Mesodermal cell (in vitro differentiated cells): ENCODE data around the gene OR4M2. TPM values are rescaled to one million over a fixed set of nuclear protein-coding genes. Genes with fewer than 3 reads are reported as not detected.
"Not testable (repeated sequence)": the region's sequence is repeated elsewhere in the genome, so short reads cannot be mapped to it uniquely, and the experiment has no call there.

Source experiments
- H3K27ac ChIP-seq: 2 replicates; pipeline ENCODE4 v1.7.0; 2013; ENCODE audit warnings: mild to moderate bottlenecking, low read depth, low read length, moderate library complexity; ENCODE audit not compliant: severe bottlenecking
- H3K36me3 ChIP-seq: 2 replicates; pipeline ENCODE4 v1.7.1; 2013; ENCODE audit warnings: mild to moderate bottlenecking, low read length, moderate library complexity; ENCODE audit not compliant: control insufficient read depth, insufficient read depth
- H3K4me1 ChIP-seq: one replicate; pipeline ENCODE4 v1.7.1; 2013; ENCODE audit warnings: mild to moderate bottlenecking, low read length; ENCODE audit not compliant: insufficient read depth, control insufficient read depth, poor library complexity, severe bottlenecking
- H3K4me3 ChIP-seq: 2 replicates; pipeline ENCODE4 v1.7.0; 2013; ENCODE audit warnings: low read length, control low read depth, mild to moderate bottlenecking; ENCODE audit not compliant: insufficient read depth, poor library complexity, severe bottlenecking; ENCODE audit errors: extremely low read depth
- H3K9me3 ChIP-seq: 2 replicates; pipeline ENCODE4 v1.7.1; 2013; ENCODE audit warnings: mild to moderate bottlenecking, low read length, moderate library complexity; ENCODE audit not compliant: control insufficient read depth
- WGBS, 2 experiments: methylation state at CpG; one replicate each; pipeline ENCODE4 v1.1.5; 2013; ENCODE audit warnings: missing lambda C conversion rate in 2 of 2; ENCODE audit not compliant: insufficient coverage in 2 of 2; 5-methylcytosine and 5-hydroxymethylcytosine counted together
- polyA plus RNA-seq, 2 experiments: library from polyadenylated mRNA; stranded (reverse); fragments of 50-300 nt; gene quantifications; one replicate each; pipeline ENCODE4 v1.2.3, GENCODE V29; 2013

Gene OR4M2, protein sequence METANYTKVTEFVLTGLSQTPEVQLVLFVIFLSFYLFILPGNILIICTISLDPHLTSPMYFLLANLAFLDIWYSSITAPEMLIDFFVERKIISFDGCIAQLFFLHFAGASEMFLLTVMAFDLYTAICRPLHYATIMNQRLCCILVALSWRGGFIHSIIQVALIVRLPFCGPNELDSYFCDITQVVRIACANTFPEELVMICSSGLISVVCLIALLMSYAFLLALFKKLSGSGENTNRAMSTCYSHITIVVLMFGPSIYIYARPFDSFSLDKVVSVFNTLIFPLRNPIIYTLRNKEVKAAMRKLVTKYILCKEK
- not detected for polyA plus RNA-seq (2013, experiment 1 of 2)
- not detected for polyA plus RNA-seq (2013, experiment 2 of 2)

- no CpG with 5 or more reads among the region's 2 CpGs for WGBS, 2 experiments
- not testable (repeated sequence) for H3K9me3 ChIP-seq, H3K4me3 ChIP-seq, H3K27ac ChIP-seq, H3K4me1 ChIP-seq, H3K36me3 ChIP-seq
Observed at GRCh38 chr15:22080227-22080626, at the start of gene OR4M2. OR4M2 (plus strand) TSS chr15:22080527; CDS start chr15:22080625, 98 bp downstream.

- not testable (repeated sequence) for H3K27ac ChIP-seq, H3K9me3 ChIP-seq, H3K4me1 ChIP-seq, H3K36me3 ChIP-seq, H3K4me3 ChIP-seq
Observed at GRCh38 chr15:22069267-22069666, 11.1 kb upstream of the OR4M2 start.

DNA sequence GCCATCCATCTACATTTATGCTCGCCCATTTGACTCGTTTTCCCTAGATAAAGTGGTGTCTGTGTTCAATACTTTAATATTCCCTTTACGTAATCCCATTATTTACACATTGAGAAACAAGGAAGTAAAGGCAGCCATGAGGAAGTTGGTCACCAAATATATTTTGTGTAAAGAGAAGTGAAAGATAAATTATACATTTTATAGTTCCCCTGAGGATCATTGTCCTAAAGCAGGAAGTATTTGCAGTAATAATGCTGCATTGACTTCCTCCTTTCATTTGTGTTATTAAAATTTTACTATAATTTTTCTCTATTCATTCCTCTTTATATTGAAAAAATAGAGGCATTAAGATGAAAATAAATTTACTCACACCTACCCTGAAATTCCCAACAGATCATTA lies 1.1 kb downstream of the OR4M2 start:
- H3K4me1 ChIP-seq, H3K9me3 ChIP-seq, H3K27ac ChIP-seq, H3K36me3 ChIP-seq, H3K4me3 ChIP-seq: not testable (repeated sequence)
- WGBS, 2 experiments = no CpG with 5 or more reads among the region's 3 CpGs

- H3K4me1 ChIP-seq, H3K27ac ChIP-seq, H3K4me3 ChIP-seq, H3K36me3 ChIP-seq, H3K9me3 ChIP-seq: not testable (repeated sequence)
- no CpG with 5 or more reads among the region's 16 CpGs for WGBS, 2 experiments
Observed at GRCh38 chr15:22098616-22099253, 18.4 kb downstream of the OR4M2 start.

GRCh38 chr15:22099289-22099891 lies 19.1 kb downstream of the OR4M2 start:
- not testable (repeated sequence) for H3K27ac ChIP-seq, H3K36me3 ChIP-seq, H3K9me3 ChIP-seq, H3K4me3 ChIP-seq, H3K4me1 ChIP-seq
- no CpG with 5 or more reads among the region's 17 CpGs for WGBS, 2 experiments

- H3K9me3 ChIP-seq, H3K36me3 ChIP-seq, H3K27ac ChIP-seq, H3K4me3 ChIP-seq, H3K4me1 ChIP-seq: not testable (repeated sequence)
- WGBS, 2 experiments = no CpG with 5 or more reads among the region's 5 CpGs
Observed at GRCh38 chr15:22122033-22122432, 41.7 kb downstream of the OR4M2 start.
